Measurements from ENCODE around the gene KLHL41. TPM values are rescaled to one million over a fixed set of nuclear protein-coding genes. Genes with fewer than 3 reads are reported as not detected.
"Not testable (repeated sequence)": the region's sequence is repeated elsewhere in the genome, so short reads cannot be mapped to it uniquely, and the experiment has no call there.

The KLHL41 gene
- total RNA-seq, 2 donors from 2014 or later: not detected

- no peaks in the 10 kb centered on the region for H3K9me3 Mint-ChIP-seq
- no peaks in the 10 kb centered on the region for H3K36me3 Mint-ChIP-seq
- ATAC-seq (no peak), DNase-seq (ENCODE audit: low spot score in 2 of 2) (no peak)
- H3K27ac Mint-ChIP-seq: peak overlapping the region in 1 of 2 donors; percentile 2
These were observed 18.1 kb upstream of the KLHL41 start for GRCh38 chr2:169491378-169491777.

GRCh38 chr2:169493360-169493759 is 16.1 kb upstream of the KLHL41 start:
- DNase-seq (ENCODE audit: low spot score in 2 of 2) (no peak), ATAC-seq (no peak)
- Mint-ChIP-seq H3K27ac (no peak overlapping the region), H3K9me3 (no peaks in the 10 kb centered on the region), H3K36me3 (no peaks in the 10 kb centered on the region)

DNA sequence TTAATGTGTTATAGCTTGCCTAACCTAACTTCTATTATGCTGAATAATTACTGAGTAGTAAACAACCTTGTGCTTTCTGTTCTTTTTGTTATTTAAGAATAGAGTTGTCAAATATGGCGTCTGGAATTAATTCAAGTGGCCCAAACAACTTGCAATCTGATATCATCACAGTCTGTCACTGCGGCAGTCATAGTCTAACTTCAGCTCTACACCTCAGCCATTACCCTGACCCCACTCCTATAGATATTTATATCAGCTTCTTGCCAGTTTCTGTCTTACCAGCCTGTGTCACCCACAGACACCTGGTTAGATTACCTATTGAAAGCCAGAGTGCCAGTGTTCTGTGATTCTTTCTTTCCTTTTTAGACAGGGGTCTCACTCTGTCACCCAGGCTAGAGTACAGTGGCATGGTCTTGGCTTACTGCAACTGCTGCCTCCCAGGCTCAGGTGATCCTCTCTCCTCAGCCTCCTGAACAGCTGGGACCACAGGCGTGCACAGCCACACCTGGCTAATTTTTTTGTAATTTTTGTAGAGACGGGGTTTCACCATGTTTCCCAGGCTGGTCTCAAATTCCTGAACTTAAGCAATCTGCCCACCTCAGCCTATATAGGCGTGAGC is 14.1 kb upstream of the KLHL41 start:
- no peaks in the 10 kb centered on the region for H3K36me3 Mint-ChIP-seq
- ATAC-seq: no peak
- H3K27ac Mint-ChIP-seq: no peak overlapping the region
- no peaks in the 10 kb centered on the region for H3K9me3 Mint-ChIP-seq
- DNase-seq (ENCODE audit: low spot score in 2 of 2): no peak

DNA sequence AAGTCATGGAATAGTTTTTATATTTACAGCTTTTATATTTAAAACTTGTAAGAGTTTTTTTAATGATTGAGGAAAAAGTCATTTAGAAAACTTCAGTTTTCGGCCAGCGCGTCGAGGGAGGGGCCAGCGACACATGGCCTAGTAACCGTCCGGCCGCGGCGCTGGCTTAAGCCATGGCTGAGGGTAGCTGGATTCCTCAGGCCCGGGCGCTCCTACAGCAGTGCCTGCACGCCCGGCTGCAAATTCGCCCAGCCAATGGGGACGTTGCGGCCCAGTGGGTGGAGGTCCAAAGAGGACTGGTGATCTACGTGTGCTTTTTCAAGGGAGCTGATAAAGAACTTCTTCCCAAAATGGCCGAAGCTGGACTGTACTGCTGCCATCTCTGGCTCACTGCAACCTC is 4.9 kb upstream of the KLHL41 start:
- no peak for ATAC-seq
- Mint-ChIP-seq H3K27ac (no peak overlapping the region), H3K9me3 (no peaks in the 10 kb centered on the region), H3K36me3 (no peaks in the 10 kb centered on the region)
- DNase-seq (ENCODE audit: low spot score in 2 of 2): no peak

DNA sequence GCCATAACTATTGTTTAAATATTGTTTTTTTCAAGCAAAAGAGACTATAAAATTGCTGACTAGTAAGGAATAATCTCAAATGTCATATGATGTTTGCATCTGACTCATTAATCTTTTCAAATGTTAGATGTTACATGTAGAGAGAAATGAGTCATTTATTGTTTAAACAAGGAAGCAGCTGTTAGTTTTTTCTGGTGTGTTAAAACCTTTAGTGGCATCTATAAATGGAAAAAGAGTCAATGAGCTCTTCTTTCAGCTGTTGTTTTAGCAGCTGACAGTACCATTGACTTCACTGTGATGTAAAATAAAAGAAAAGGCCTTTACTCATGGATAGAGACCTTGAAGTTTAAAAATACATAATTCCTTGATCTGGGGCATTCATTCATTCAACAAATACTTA is 1.8 kb upstream of the KLHL41 start:
- peak in 1 of 2 donors; percentile 70 for ATAC-seq
- Mint-ChIP-seq H3K36me3 (no peaks in the 10 kb centered on the region), H3K27ac (no peak overlapping the region), H3K9me3 (no peaks in the 10 kb centered on the region)
- DNase-seq (ENCODE audit: low spot score in 2 of 2): no peak

GRCh38 chr2:169509955-169510354 is 453 bp downstream of the KLHL41 start:
- H3K9me3 Mint-ChIP-seq: no peaks in the 10 kb centered on the region
- no peak overlapping the region for H3K27ac Mint-ChIP-seq
- ATAC-seq (no peak), DNase-seq (ENCODE audit: low spot score in 2 of 2) (no peak)
- no peaks in the 10 kb centered on the region for H3K36me3 Mint-ChIP-seq

GRCh38 chr2:169510496-169510895 is 994 bp downstream of the KLHL41 start:
- no peaks in the 10 kb centered on the region for H3K9me3 Mint-ChIP-seq
- no peak overlapping the region for H3K27ac Mint-ChIP-seq
- DNase-seq (ENCODE audit: low spot score in 2 of 2) (no peak), ATAC-seq (no peak)
- H3K36me3 Mint-ChIP-seq: no peaks in the 10 kb centered on the region

- Mint-ChIP-seq H3K27ac (no peak overlapping the region), H3K9me3 (no peaks in the 10 kb centered on the region), H3K36me3 (no peaks in the 10 kb centered on the region)
- ATAC-seq (no peak), DNase-seq (ENCODE audit: low spot score in 2 of 2) (no peak)
These were observed 2.3 kb downstream of the KLHL41 start for GRCh38 chr2:169511818-169512217.

DNA sequence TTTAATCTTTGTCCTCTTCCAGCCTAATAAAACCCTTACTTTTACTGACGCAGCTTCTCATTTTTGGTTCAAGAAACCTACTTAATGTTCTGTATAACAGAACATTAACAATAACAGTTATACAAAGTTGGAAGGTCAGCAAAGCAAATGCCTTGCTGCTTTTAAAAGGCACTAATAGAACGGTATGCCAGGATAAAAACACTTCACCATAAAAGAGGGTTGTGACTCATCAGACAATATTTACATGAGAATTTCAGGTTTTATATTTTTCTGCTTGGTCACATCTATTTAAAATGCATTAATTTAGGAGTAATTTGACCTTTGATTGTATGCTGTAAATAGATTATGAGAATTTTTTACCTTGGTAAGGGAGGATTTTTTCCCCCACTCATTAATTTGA is 3.0 kb downstream of the KLHL41 start:
- no peaks in the 10 kb centered on the region for H3K36me3 Mint-ChIP-seq
- ATAC-seq: no peak

GRCh38 chr2:169513094-169513493 is 3.6 kb downstream of the KLHL41 start:
- no peaks in the 10 kb centered on the region for H3K36me3 Mint-ChIP-seq
- no peaks in the 10 kb centered on the region for H3K9me3 Mint-ChIP-seq
- ATAC-seq (no peak), DNase-seq (ENCODE audit: low spot score in 2 of 2) (no peak)
- H3K27ac Mint-ChIP-seq: no peak overlapping the region

More for the DNA sequence above, 3.0 kb downstream of the KLHL41 start:
- Mint-ChIP-seq H3K27ac (no peak overlapping the region), H3K9me3 (no peaks in the 10 kb centered on the region)
- DNase-seq (ENCODE audit: low spot score in 2 of 2): no peak

GRCh38 chr2:169513926-169514325 is 4.4 kb downstream of the KLHL41 start:
- Mint-ChIP-seq H3K9me3 (no peaks in the 10 kb centered on the region), H3K36me3 (no peaks in the 10 kb centered on the region), H3K27ac (no peak overlapping the region)
- no peak for ATAC-seq
- no peak for DNase-seq (ENCODE audit: low spot score in 2 of 2)

GRCh38 chr2:169514758-169515157 is 5.3 kb downstream of the KLHL41 start:
- ATAC-seq, H3K9me3 Mint-ChIP-seq: not testable (repeated sequence)

GRCh38 chr2:169516488-169516995 is 7.0 kb downstream of the KLHL41 start:
- ATAC-seq, H3K27ac Mint-ChIP-seq: not testable (repeated sequence)

More at GRCh38 chr2:169514758-169515157, 5.3 kb downstream of the KLHL41 start:
- DNase-seq (ENCODE audit: low spot score in 2 of 2); H3K36me3 Mint-ChIP-seq; H3K27ac Mint-ChIP-seq: not testable (repeated sequence)

GRCh38 chr2:169520896-169521295 is 11.4 kb downstream of the KLHL41 start:
- H3K36me3 Mint-ChIP-seq: no peaks in the 10 kb centered on the region
- ATAC-seq: no peak
- no peak overlapping the region for H3K27ac Mint-ChIP-seq
- DNase-seq (ENCODE audit: low spot score in 2 of 2): no peak
- H3K9me3 Mint-ChIP-seq: no peaks in the 10 kb centered on the region

More at GRCh38 chr2:169516488-169516995, 7.0 kb downstream of the KLHL41 start:
- not testable (repeated sequence) for H3K36me3 Mint-ChIP-seq; DNase-seq (ENCODE audit: low spot score in 2 of 2); H3K9me3 Mint-ChIP-seq

DNA sequence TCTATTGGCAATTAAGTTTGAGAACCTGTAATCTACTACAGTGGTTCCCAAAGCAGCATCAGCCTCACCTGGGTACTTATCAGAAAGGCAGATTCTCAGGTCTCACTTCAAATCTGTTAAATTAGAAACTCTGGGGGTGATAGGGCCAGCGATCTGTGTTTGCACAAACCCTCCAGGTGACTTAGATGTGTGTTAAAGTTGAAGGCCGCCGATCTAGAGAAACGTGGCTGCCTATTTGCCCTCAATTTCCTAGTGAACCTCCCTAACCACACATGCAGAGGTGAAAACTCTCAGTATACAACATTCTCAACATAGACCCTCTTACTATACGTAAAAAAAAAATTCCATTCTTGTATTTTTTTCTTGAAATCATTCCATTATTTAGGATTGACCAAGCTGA is 14.2 kb downstream of the KLHL41 start:
- H3K9me3 Mint-ChIP-seq: no peaks in the 10 kb centered on the region
- ATAC-seq (no peak), DNase-seq (ENCODE audit: low spot score in 2 of 2) (no peak)
- H3K27ac Mint-ChIP-seq: no peak overlapping the region
- no peaks in the 10 kb centered on the region for H3K36me3 Mint-ChIP-seq

GRCh38 chr2:169525434-169525833 is 15.9 kb downstream of the KLHL41 start:
- no peak for DNase-seq (ENCODE audit: low spot score in 2 of 2)
- H3K36me3 Mint-ChIP-seq: no peaks in the 10 kb centered on the region
- H3K9me3 Mint-ChIP-seq: no peaks in the 10 kb centered on the region
- ATAC-seq: no peak
- H3K27ac Mint-ChIP-seq: no peak overlapping the region

- DNase-seq (ENCODE audit: low spot score in 2 of 2): no peak
- ATAC-seq: no peak
- Mint-ChIP-seq H3K27ac (no peak overlapping the region), H3K36me3 (no peaks in the 10 kb centered on the region), H3K9me3 (no peaks in the 10 kb centered on the region)
These were observed 16.9 kb downstream of the KLHL41 start for GRCh38 chr2:169526451-169526850.

- H3K9me3 Mint-ChIP-seq: no peaks in the 10 kb centered on the region
- no peaks in the 10 kb centered on the region for H3K36me3 Mint-ChIP-seq
- peak; percentile 61 to 83 for DNase-seq (ENCODE audit: low spot score in 2 of 2)
- no peak overlapping the region for H3K27ac Mint-ChIP-seq
- peak; percentile 78 to 90 for ATAC-seq
These were observed 18.8 kb downstream of the KLHL41 start for GRCh38 chr2:169528271-169528701.
